Stimulated activated CD8-positive, alpha-beta memory T cell treated with anti-CD3 and anti-CD28 coated beads, Interleukin-15, amount 100 ng/mL, for 24 hours (primary cell): ENCODE results near the gene BAIAP2.

Experiments used
- DNase-seq: peaks from one replicate; pipeline ENCODE4 v3.0.0-alpha.2; 2020; ENCODE audit warnings: low read depth

The BAIAP2 gene

GRCh38 chr17:81126281-81127132 is 91.6 kb downstream of the BAIAP2 start:
- no peak for DNase-seq

- DNase-seq = no peak
These were observed 92.1 kb downstream of the BAIAP2 start for GRCh38 chr17:81127133-81127455.

- DNase-seq = no peak
These were observed 92.7 kb downstream of the BAIAP2 start for GRCh38 chr17:81127526-81128177.

GRCh38 chr17:81128338-81128737 is 93.4 kb downstream of the BAIAP2 start:
- no peak for DNase-seq

- DNase-seq = no peak
These were observed 93.8 kb downstream of the BAIAP2 start for GRCh38 chr17:81128774-81129173.

GRCh38 chr17:81129289-81129688 is 94.3 kb downstream of the BAIAP2 start:
- DNase-seq = no peak

GRCh38 chr17:81129711-81130367 is 94.9 kb downstream of the BAIAP2 start:
- DNase-seq = no peak

- DNase-seq = no peak
These were observed 95.7 kb downstream of the BAIAP2 start for GRCh38 chr17:81130385-81131361.

GRCh38 chr17:81131486-81132196 is 96.7 kb downstream of the BAIAP2 start:
- DNase-seq = no peak

- no peak for DNase-seq
These were observed 97.2 kb downstream of the BAIAP2 start for GRCh38 chr17:81132197-81132540.

- DNase-seq = no peak
These were observed 98.1 kb downstream of the BAIAP2 start for GRCh38 chr17:81132770-81133723.

- no peak for DNase-seq
These were observed 99.3 kb downstream of the BAIAP2 start for GRCh38 chr17:81134064-81134781.

- DNase-seq = no peak
These were observed 100.7 kb downstream of the BAIAP2 start for GRCh38 chr17:81135505-81136278.

GRCh38 chr17:81136366-81136765 is 101.4 kb downstream of the BAIAP2 start:
- DNase-seq = no peak

- DNase-seq = no peak
These were observed 102.3 kb downstream of the BAIAP2 start for GRCh38 chr17:81137248-81137647.

GRCh38 chr17:81138083-81138482 is 103.1 kb downstream of the BAIAP2 start:
- DNase-seq = no peak

GRCh38 chr17:81138500-81138899 is 103.5 kb downstream of the BAIAP2 start:
- no peak for DNase-seq

GRCh38 chr17:81139428-81139827 is 104.5 kb downstream of the BAIAP2 start:
- no peak for DNase-seq

- DNase-seq = no peak
These were observed 105.1 kb downstream of the BAIAP2 start for GRCh38 chr17:81140018-81140417.
